HL-60/S4 treated with retinoic acid at 250 ng/mL for 4 days and 3 days (cell line): ENCODE measurements around the gene PAX5.

Source experiments
- in situ Hi-C: fragments of 300-500 bp; cut with MboI; formaldehyde crosslinking; loops from 2 replicates; pipeline ENCODE4 v1.7.0; 2022; ENCODE audit warnings: low sequenced_read_pairs

PAX5 gene

GRCh38 chr9:36842560-36843530 lies 191.2 kb downstream of the PAX5 start:
- in situ Hi-C loops, result no loop called here

- in situ Hi-C loops, result no loop called here
These were observed 193.1 kb downstream of the PAX5 start for GRCh38 chr9:36840898-36841536.

- in situ Hi-C loops, result no loop called here
These were observed 194.8 kb downstream of the PAX5 start for GRCh38 chr9:36839131-36839885.

GRCh38 chr9:36837431-36838405 lies 196.3 kb downstream of the PAX5 start:
- in situ Hi-C loops, result no loop called here

GRCh38 chr9:36836486-36836885 lies 197.6 kb downstream of the PAX5 start:
- in situ Hi-C loops, result no loop called here

GRCh38 chr9:36835271-36835996 lies 198.6 kb downstream of the PAX5 start:
- in situ Hi-C loops, result no loop called here

GRCh38 chr9:36834736-36835135 lies 199.3 kb downstream of the PAX5 start:
- in situ Hi-C loops, result no loop called here

GRCh38 chr9:36833954-36834353 lies 200.1 kb downstream of the PAX5 start:
- in situ Hi-C loops, result no loop called here

GRCh38 chr9:36832164-36832795 lies 201.8 kb downstream of the PAX5 start:
- in situ Hi-C loops, result no loop called here

GRCh38 chr9:36831381-36832161 lies 202.5 kb downstream of the PAX5 start:
- in situ Hi-C loops, result no loop called here

- in situ Hi-C loops, result no loop called here
These were observed 205.5 kb downstream of the PAX5 start for GRCh38 chr9:36828611-36829013.

GRCh38 chr9:36827593-36827992 lies 206.5 kb downstream of the PAX5 start:
- in situ Hi-C loops, result no loop called here

- in situ Hi-C loops, result no loop called here
These were observed 207.5 kb downstream of the PAX5 start for GRCh38 chr9:36826581-36826980.

- in situ Hi-C loops, result no loop called here
These were observed 208.9 kb downstream of the PAX5 start for GRCh38 chr9:36825179-36825578.

- in situ Hi-C loops, result no loop called here
These were observed 210.1 kb downstream of the PAX5 start for GRCh38 chr9:36823934-36824333.

GRCh38 chr9:36823466-36823865 lies 210.6 kb downstream of the PAX5 start:
- in situ Hi-C loops, result no loop called here

- in situ Hi-C loops, result no loop called here
These were observed 211.9 kb downstream of the PAX5 start for GRCh38 chr9:36822201-36822600.

GRCh38 chr9:36820392-36820861 lies 213.6 kb downstream of the PAX5 start:
- in situ Hi-C loops, result no loop called here
